GM21619 (cell line): ENCODE results near the gene STING1.

Experiments used
- ATAC-seq: cut with Tn5 transposase; IDR thresholded peaks from one replicate; pipeline ENCODE4 v1.9.1; 2021; ENCODE audit not compliant: unreplicated experiment

The STING1 gene

DNA sequence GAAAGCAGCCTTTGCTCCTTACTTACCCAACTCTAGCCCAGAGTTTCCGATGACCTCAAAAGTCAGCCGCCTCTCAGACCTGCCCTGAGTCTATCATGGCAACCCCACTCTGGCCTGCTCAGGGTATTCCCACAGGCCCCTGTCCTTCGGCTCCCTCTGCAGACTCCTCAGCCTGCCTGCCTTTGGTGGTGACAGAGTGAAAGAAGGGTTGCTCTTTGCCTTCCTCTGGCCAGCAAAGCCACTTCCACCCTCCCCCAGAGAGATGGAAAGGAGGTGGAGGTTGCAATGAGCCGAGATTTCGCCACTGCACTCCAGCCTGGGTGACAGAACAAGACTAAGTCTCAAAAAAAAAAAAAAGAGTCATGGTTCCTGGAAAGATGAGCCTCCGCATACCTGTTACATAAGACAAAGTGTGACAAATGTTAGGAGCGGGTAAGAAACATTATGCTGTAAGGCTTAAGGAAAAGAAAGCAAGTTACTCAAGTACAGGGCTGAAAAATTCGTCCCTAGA lies 14.1 kb downstream of the STING1 start:
- no peak for ATAC-seq

DNA sequence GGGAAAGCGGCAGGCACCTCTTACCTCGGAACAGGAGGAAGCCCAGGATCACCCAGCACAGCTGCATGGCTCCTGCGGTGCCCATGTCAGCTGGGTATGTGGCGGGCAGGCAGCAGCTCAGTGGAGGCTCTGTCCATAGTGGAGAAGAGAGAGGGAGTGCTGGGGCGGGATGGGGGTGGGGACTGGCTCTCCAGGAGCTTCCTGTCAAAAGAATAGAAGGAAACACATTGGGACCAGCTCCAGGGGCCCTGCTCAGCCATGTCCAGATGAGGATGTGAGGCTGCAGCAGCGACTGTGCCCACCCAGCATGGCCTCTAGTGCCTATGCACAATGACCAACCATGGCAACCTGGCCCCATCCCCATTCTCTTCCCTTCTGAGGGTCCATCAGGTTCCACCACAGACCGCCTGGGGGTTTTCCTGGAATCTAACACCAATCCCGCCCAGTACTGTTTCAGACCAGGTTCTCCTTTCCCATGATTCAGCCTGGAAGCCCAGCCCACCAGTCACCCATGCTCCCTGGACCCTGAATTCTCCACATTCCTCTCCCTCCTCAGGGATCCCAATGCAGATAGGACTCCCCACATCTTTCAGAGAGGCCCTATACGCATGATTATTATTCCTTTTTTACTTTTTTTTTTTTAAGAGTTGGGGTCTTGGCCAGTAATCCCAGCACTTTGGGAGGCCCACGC lies 19.8 kb downstream of the STING1 start, which contains the start of gene ECSCR:
Gene ECSCR (minus strand): TSS at position 158 of the 691 bp plus-strand sequence. CDS start 73 bp downstream, at position 85.
- ATAC-seq, result no peak

DNA sequence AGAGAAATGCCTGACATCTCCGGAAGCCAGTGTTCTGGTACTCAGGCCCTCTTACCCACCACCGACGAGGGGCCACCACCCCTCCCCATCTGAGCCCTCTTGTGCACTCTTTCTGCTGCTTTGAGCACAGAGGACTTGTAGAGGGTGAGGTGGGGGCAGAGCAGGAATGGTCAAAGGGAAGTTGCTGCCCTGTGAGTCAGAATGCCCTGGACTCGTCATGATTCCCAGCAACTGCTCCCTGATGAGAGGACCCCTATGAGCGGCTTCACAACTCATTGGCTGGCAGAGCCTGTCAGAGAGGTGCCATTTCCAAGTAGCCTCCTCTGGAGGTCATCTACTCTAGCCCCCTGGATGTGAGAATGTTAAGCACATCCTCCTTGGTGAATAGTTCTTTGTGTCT lies 20.9 kb downstream of the STING1 start:
- no peak for ATAC-seq

GRCh38 chr5:139461176-139461575 lies 21.4 kb downstream of the STING1 start:
- no peak for ATAC-seq

DNA sequence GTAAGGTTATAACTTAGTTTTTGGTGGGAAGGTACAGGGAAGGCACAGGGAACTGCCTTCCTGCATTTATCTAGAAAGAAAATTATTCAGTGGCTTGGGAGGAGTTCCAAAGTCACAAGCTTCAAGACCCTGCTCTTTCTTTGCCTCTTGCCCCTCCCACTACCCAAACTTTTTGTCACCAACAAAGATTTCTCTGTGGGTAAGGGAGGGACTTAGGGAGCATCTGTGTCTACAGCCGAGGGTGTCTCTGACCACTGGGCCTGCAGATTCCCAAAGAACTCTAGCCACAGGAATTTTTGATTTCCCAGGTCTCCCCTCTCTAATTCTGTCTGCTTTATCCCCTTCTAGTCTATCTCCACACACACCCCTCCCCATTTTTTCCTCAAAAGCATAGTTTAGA lies 22.1 kb downstream of the STING1 start:
- no peak for ATAC-seq

GRCh38 chr5:139459451-139459934 lies 23.1 kb downstream of the STING1 start:
- no peak for ATAC-seq

DNA sequence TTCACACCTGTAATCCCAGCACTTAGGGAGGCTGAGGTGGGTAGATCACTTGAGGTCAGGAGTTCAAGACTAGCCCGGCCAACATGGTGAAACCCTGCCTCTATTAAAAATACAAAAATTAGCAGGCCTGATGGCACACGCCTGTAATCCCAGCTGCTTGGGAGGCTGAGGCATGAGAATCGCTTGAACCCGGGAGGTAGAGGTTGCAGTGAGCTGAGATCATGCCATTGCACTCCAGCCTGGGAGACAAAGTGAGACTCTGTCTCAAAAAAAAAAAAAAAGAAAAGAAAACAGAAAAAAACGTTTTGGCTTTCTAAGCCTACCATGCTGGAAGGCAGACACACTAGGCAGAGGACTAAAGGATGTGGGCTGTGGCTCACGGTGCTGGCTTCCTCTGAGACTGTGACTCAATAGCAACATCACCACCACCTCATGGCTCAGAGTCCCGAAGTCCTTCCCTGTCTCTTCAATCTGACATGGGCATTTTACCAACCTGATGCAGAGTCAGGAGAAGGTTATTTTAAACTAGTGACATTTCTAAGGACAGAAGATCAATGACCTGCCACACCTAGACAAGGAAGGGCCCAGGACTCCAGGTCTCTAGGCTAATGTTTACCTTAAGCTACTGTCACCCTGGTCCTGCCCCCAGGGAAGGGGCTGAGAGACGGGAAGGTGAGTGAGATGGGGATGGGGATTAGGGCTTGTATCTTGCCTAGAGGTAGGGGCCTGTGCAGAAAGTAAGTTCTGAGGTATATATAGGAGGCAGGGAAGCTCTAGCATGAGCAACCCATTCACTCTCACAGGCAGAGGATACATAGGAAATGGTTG lies 23.8 kb downstream of the STING1 start:
- ATAC-seq, result peak; percentile 63

- no peak for ATAC-seq
These were observed 24.8 kb downstream of the STING1 start for GRCh38 chr5:139457653-139458306.

GRCh38 chr5:139457241-139457640 lies 25.3 kb downstream of the STING1 start:
- no peak for ATAC-seq

DNA sequence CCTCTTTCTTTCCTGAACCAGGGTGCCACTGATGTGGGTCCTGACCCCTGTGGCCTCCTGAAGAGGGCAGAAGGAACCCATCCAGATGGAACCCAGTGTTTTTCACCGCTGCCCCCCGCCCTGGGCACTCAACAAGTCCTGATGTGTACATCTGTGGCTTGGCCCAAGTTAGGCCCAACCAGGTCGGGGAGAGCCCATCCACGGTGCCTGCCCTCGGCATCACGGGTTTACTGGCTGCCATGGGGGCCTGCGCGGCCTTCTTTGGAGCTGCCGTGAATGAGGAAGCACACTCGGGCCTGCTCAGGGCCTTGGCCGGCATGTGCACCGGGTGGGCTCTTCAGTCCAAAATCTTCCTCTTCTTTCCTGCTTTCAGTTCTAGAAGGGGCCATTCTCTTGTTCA lies 25.8 kb downstream of the STING1 start:
- no peak for ATAC-seq

GRCh38 chr5:139454568-139455290 lies 27.8 kb downstream of the STING1 start:
- ATAC-seq, result no peak

DNA sequence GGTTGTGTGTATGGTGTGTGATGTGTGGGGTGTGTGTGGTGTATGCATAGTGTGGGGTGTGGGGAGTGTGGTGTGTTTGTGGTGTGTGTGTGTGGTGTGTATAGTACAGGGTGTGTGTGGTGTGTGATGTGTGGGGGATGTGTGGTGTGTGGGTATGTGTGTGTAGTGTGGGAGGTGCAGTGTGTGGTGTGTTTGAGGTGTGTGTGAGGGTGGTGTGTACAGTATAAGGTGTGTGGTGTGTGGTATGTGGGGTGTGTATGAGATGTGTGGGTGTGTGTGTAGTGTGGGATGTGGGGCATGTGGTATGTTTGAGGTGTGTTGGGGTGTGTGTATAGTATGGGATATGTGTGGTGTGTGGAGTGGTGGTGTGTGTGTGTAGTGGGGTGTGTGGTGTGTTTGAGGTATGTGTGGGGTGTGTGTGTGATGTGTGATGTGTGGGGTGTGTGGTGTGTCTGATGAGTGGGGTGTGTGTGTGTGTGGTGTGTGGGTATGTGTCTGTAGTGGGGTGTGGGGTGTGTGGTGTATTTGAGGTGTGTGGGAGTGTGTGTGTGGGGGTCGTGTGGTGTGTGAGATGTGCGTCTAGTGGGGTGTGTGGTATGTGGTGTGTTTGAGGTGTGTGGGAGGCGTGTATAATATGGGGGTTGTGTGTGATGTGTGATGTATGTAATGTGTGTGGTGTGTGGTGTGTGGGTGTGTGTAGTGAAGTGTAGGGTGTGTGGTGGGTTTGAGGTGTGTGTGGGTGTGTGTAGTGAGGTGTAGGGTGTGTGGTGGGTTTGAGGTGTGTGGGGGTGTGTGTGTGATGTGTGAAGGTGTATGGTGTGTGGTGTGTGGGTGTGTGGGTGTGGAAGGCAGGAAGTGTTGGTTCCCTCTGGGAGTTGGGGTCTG lies 28.6 kb downstream of the STING1 start:
- ATAC-seq, result no peak

DNA sequence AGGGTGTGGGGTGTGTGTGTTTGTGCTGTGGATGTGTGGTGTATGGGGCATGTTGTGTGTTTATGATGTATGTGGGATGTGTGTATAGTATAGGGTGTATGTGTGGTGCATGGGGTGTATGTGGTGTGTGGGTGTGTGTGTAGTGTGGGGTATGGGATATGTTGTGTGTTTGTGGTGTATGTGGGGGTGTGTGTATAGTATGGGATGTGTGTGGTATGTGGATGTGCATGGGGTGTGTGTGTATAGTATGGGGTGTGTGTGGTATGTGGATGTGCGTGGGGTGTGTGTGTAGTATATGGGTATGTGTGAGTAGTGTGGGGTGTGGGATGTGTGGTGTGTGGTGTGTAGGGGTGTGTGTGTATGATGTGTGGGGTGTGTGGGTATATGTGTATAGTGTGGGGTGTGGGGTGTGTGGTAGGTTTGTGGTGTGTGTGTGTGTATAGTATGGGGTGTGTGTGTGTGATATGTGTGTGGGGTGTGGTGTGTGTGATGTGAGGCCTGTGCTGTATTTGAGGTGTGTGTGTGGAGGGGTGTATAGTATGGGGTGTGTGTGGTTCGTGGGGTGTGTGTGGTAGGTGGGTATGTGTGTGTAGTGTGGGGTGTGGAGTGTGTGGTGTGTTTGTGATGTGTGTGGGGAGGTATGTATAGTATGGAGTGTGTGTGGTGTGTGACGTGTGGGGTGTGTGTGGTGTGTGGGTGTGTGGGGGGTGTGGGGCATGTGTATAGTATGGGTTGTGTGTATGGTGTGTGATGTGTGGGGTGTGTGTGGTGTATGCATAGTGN lies 30.5 kb downstream of the STING1 start:
- no peak for ATAC-seq

GRCh38 chr5:139451176-139451575 lies 31.4 kb downstream of the STING1 start:
- no peak for ATAC-seq

- peak; percentile 62 for ATAC-seq
These were observed 35.4 kb downstream of the STING1 start for GRCh38 chr5:139446956-139447779.

GRCh38 chr5:139445325-139446170 lies 37.0 kb downstream of the STING1 start:
- no peak for ATAC-seq

GRCh38 chr5:139443831-139444453 lies 38.6 kb downstream of the STING1 start:
- ATAC-seq, result no peak
